OCI-LY3 (cell line): ENCODE measurements around the gene PACS2.

Source experiments
- EZH2phosphoT487 ChIP-seq: fragments of 200-600 bp; shearing (Covaris generic); IDR thresholded peaks from 2 replicates; pipeline ENCODE4 v1.6.1; 2018; ENCODE audit warnings: antibody characterized with exemption, mixed run types, low read depth
- TF ChIP-seq, protein P1 (sequence below): fragments of 200-600, 300-600 bp; sonication (generic); IDR thresholded peaks from 2 replicates; pipeline ENCODE4 v1.5.1; 2014; ENCODE audit warnings: antibody characterized with exemption, low read length, low read depth

DNA sequence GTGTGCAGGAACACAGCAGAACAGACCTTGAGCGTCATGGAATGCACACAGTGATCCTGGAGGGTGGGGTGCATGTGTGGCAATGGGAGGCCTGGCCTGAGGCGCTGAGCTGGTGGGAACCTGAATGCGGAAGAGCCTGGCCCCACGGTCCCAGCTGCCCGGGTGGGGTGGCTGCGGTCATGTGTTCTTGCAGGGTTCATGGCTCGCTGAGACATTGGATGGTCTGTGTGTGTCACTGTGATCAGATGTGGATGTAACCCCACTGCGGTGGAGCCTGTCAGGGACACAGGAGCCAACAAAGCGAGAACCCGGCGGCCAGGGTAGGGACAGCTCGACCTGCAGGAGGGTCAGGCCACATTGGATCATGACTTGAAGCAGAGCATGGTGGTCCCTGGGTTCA is 128.3 kb downstream of the PACS2 start:
- no peak for TF ChIP-seq EZH2phosphoT487
- TF ChIP-seq, protein P1, sequence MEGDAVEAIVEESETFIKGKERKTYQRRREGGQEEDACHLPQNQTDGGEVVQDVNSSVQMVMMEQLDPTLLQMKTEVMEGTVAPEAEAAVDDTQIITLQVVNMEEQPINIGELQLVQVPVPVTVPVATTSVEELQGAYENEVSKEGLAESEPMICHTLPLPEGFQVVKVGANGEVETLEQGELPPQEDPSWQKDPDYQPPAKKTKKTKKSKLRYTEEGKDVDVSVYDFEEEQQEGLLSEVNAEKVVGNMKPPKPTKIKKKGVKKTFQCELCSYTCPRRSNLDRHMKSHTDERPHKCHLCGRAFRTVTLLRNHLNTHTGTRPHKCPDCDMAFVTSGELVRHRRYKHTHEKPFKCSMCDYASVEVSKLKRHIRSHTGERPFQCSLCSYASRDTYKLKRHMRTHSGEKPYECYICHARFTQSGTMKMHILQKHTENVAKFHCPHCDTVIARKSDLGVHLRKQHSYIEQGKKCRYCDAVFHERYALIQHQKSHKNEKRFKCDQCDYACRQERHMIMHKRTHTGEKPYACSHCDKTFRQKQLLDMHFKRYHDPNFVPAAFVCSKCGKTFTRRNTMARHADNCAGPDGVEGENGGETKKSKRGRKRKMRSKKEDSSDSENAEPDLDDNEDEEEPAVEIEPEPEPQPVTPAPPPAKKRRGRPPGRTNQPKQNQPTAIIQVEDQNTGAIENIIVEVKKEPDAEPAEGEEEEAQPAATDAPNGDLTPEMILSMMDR, result no peak
